Testis (tissue), 3 donors: ENCODE measurements around the gene TRMT10B. TPM values are rescaled to one million over a fixed set of nuclear protein-coding genes. Genes with fewer than 3 reads are reported as not detected.
"Not testable (repeated sequence)": the region's sequence is repeated elsewhere in the genome, so short reads cannot be mapped to it uniquely, and the experiment has no call there.

Experiments used
- DNase-seq: peaks from one replicate; pipeline ENCODE4 v3.0.0-alpha.2; 2019
- H3K27ac ChIP-seq, 2 donors: fragments of 200-600 bp; sonication (generic); one replicate each; pipeline ENCODE4 v1.5.1; 2019
- H3K27me3 ChIP-seq: fragments of 200-600 bp; sonication (generic); one replicate; pipeline ENCODE4 v1.5.1; 2019
- H3K36me3 ChIP-seq: fragments of 200-600 bp; sonication (generic); one replicate; pipeline ENCODE4 v1.5.1; 2017; ENCODE audit warnings: low read depth; ENCODE audit errors: missing control alignments
- H3K4me1 ChIP-seq: fragments of 200-600 bp; sonication (generic); one replicate; pipeline ENCODE4 v1.5.1; 2019
- H3K4me3 ChIP-seq, 2 donors: fragments of 200-600 bp; sonication (generic); one replicate each; pipeline ENCODE4 v1.5.1; 2017 to 2019
- H3K9me3 ChIP-seq: fragments of 200-600 bp; sonication (generic); one replicate; pipeline ENCODE4 v1.5.1; 2017
- CTCF ChIP-seq, 3 experiments: fragments of 450-650 bp in 2 of 3; fragments of 200-600 bp in 1 of 3; sonication (generic) in 1 of 3; IDR thresholded peaks; one replicate each; pipeline ENCODE4 v1.5.1; 2016 to 2019; ENCODE audit warnings: antibody characterized with exemption in 3 of 3, mild to moderate bottlenecking in 2 of 3, moderate library complexity in 1 of 3
- POLR2A ChIP-seq: fragments of 450-650 bp; IDR thresholded peaks from one replicate; pipeline ENCODE4 v1.6.1; 2017; ENCODE audit warnings: antibody characterized with exemption, mild to moderate bottlenecking, moderate library complexity
- WGBS, 2 donors: methylation state at CpG; one replicate each; pipeline ENCODE4 v1.1.5; 2018; 5-methylcytosine and 5-hydroxymethylcytosine counted together
- intact Hi-C: fragments of 100-400 bp; cut with DNase I; formaldehyde crosslinking; loops from one replicate; pipeline ENCODE4 v1.15.1; 2023; ENCODE audit warnings: low total_unique reads
- polyA plus RNA-seq: library from polyadenylated mRNA; stranded (reverse); fragments of 350-450 nt; fragmentation: Illumina TruSeq; extraction: RNeasy Lipid Tissue Mini Kit (QIAGEN cat#74804); gene quantifications from one replicate; pipeline ENCODE4 v1.2.3, GENCODE V29; 2014; ENCODE audit warnings: low read depth, low replicate concordance; ENCODE audit not compliant: insufficient read depth
- total RNA-seq, 2 donors: library from RNA; depleted of rRNA; stranded (reverse); fragments of >200 nt; gene quantifications; one replicate each; pipeline ENCODE4 v1.2.3, GENCODE V29; 2016

Gene TRMT10B
- total and polyA plus RNA-seq, 3 donors from 2014 or later: 4.9 to 10.9 (median 5.8) TPM

- TF ChIP-seq CTCF (IDR thresholded peaks at IDR 0.05) (no peak), POLR2A (no peak)
- 53 to 61% methylated on average over 5 of the region's 5 CpGs for WGBS, 2 donors
- Histone ChIP-seq H3K36me3 (no peaks in the 10 kb centered on the region), H3K4me1 (peaks cover 2% of the 10 kb centered on the region), H3K27me3 (no peaks in the 10 kb centered on the region), H3K9me3 (no peaks in the 10 kb centered on the region), H3K27ac (no peak overlapping the region), H3K4me3 (no peak overlapping the region)
- DNase-seq: no peak
- intact Hi-C loops: no loop called here
Observed at GRCh38 chr9:37749129-37749528, 4.5 kb upstream of the TRMT10B start.

- H3K27me3 ChIP-seq: no peaks in the 10 kb centered on the region
- WGBS, 2 donors: 51 to 63% methylated on average over 6 of the region's 6 CpGs
- H3K4me3 ChIP-seq: peak overlapping the region; percentile 9 to 90
- H3K4me1 ChIP-seq: peaks cover 6% of the 10 kb centered on the region
- H3K36me3 ChIP-seq: no peaks in the 10 kb centered on the region
- no peaks in the 10 kb centered on the region for H3K9me3 ChIP-seq
- DNase-seq: no peak
- intact Hi-C loops: no loop called here
- no peak overlapping the region for H3K27ac ChIP-seq
- TF ChIP-seq CTCF (IDR thresholded peaks at IDR 0.05) (no peak), POLR2A (no peak)
Observed at GRCh38 chr9:37751186-37751585, 2.4 kb upstream of the TRMT10B start.

GRCh38 chr9:37751704-37752103, 1.9 kb upstream of the TRMT10B start:
- H3K27ac ChIP-seq, H3K36me3 ChIP-seq, DNase-seq, H3K4me1 ChIP-seq, H3K9me3 ChIP-seq, intact Hi-C loops, H3K27me3 ChIP-seq: not testable (repeated sequence)
- peak overlapping the region; percentile 9 to 90 for H3K4me3 ChIP-seq
- WGBS, 2 donors: 60 to 76% methylated on average over 15 to 24 of the region's 30 CpGs

DNA sequence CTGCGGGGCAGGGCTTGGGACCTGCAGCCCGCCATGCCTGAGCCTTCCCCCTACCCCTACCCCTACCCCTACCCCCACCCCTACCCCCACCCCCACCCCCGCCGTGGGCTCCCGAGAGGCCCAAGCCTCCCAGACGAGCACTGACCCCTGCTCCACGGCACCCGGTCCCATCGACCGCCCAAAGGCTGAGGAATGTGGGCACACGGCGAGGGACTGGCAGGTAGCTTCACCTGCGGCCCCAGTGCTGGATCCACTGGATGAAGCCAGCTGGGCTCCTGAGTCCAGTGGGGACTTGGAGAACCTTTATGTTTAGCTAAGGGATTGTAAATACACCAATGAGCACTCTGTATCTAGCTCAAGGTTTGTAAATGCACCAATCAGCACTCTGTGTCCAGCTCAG, 1.5 kb upstream of the TRMT10B start:
- H3K4me3 ChIP-seq: peak overlapping the region; percentile 9 to 90
- H3K4me1 ChIP-seq, H3K27me3 ChIP-seq, H3K27ac ChIP-seq, H3K36me3 ChIP-seq, intact Hi-C loops, H3K9me3 ChIP-seq, DNase-seq: not testable (repeated sequence)
- WGBS, 2 donors: 54 to 83% methylated on average over 3 to 13 of the region's 13 CpGs

DNA sequence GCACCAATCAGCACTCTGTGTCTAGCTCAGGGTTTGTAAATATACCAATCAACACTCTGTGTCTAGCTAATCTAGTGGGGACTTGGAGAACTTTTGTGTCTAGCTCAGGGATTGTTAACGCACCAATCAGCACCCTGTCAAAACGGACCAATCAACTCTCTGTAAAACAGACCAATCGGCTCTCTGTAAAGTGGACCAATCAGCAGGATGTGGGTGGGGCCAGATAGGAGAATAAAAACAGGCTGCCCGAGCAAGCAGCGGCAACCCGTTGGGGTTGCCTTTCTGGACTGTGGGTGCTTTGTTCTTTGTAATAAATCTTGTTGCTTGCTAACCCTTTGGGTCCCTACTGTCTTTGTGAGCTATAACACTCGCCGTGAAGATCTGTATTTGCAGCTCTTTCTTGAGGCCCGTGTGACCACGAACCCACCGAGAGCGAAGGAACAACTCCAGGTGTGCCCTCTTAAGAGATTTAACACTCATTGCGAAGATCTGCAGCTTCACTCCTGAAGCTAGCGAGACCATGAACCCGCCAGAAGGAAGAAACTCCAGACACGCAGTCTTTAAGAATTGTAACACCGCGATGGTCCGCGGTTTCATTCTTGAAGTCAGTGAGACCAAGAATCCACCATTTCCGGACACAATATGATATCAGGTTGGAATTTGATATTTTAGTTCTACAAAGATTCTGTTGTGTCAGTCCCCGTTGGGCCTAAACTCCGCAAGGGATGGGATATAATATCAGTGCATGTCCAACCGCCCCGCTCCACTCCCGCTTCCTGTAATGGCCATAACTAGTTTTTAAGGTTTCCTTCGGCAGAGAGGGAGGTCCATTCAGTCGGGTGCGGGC, 740 bp upstream of the TRMT10B start:
- Histone ChIP-seq H3K9me3 (no peaks in the 10 kb centered on the region), H3K36me3 (no peaks in the 10 kb centered on the region), H3K4me3 (peak overlapping the region; percentile 78 to 90), H3K27ac (peak overlapping the region in 1 of 2 donors; percentile 76), H3K27me3 (no peaks in the 10 kb centered on the region), H3K4me1 (peaks cover 6% of the 10 kb centered on the region)
- intact Hi-C loops: no loop called here
- 73 to 78% methylated on average over 29 of the region's 29 CpGs for WGBS, 2 donors
- DNase-seq: peak; percentile 76
- TF ChIP-seq POLR2A: peak; percentile 18
- TF ChIP-seq CTCF (IDR thresholded peaks at IDR 0.05): no peak

GRCh38 chr9:37758747-37759146, 5.1 kb downstream of the TRMT10B start:
- no peak overlapping the region for H3K4me3 ChIP-seq
- peaks cover 6% of the 10 kb centered on the region for H3K4me1 ChIP-seq
- no peaks in the 10 kb centered on the region for H3K9me3 ChIP-seq
- WGBS, 2 donors: 78 to 95% methylated on average over 3 of the region's 3 CpGs
- no peak for DNase-seq
- H3K27me3 ChIP-seq: no peaks in the 10 kb centered on the region
- no peak overlapping the region for H3K27ac ChIP-seq
- no peaks in the 10 kb centered on the region for H3K36me3 ChIP-seq
- intact Hi-C loops: no loop called here
- TF ChIP-seq CTCF (IDR thresholded peaks at IDR 0.05): no peak
- TF ChIP-seq POLR2A: no peak
